Liver (tissue), 9 donors: Measurements from ENCODE around the gene RYR2. TPM values are rescaled to one million over a fixed set of nuclear protein-coding genes. Genes with fewer than 3 reads are reported as not detected.

Experiments
- DNase-seq: peaks from one replicate; pipeline ENCODE4 v3.0.0-alpha.2; 2017; ENCODE audit warnings: low spot score
- H3K27ac ChIP-seq, 2 donors: one replicate each; pipeline ENCODE4 v1.7.0; 2013; ENCODE audit warnings: inconsistent platforms in 2 of 2, low read length in 2 of 2, control low read depth in 1 of 2, low read depth in 1 of 2, mild to moderate bottlenecking in 1 of 2
- H3K27me3 ChIP-seq, 4 donors: one replicate each; pipeline versions ENCODE4 v1.6.1 to v1.7.0; 2013; ENCODE audit warnings: low read length in 3 of 4, inconsistent platforms in 1 of 4, mild to moderate bottlenecking in 1 of 4, moderate library complexity in 1 of 4; ENCODE audit not compliant: control insufficient read depth in 4 of 4, insufficient read depth in 4 of 4
- H3K36me3 ChIP-seq, 4 donors: one replicate each; pipeline versions ENCODE4 v1.6.1 to v1.7.0; 2013; ENCODE audit warnings: low read length in 3 of 4, mild to moderate bottlenecking in 3 of 4, low read depth in 1 of 4, moderate library complexity in 1 of 4; ENCODE audit not compliant: control insufficient read depth in 4 of 4, insufficient read depth in 3 of 4
- H3K4me1 ChIP-seq, 4 donors: one replicate each; pipeline versions ENCODE4 v1.6.1 to v1.7.0; 2013; ENCODE audit warnings: low read length in 3 of 4, mild to moderate bottlenecking in 3 of 4, moderate library complexity in 1 of 4; ENCODE audit not compliant: control insufficient read depth in 4 of 4, insufficient read depth in 4 of 4
- H3K4me3 ChIP-seq, 3 donors: one replicate each; pipeline versions ENCODE4 v1.6.1 to v1.7.0; 2013; ENCODE audit warnings: low read length in 3 of 3, control low read depth in 1 of 3, low read depth in 1 of 3, mild to moderate bottlenecking in 1 of 3
- H3K9ac ChIP-seq, 2 donors: one replicate each; pipeline ENCODE4 v1.7.0; 2013; ENCODE audit warnings: low read length in 2 of 2, mild to moderate bottlenecking in 2 of 2, moderate library complexity in 2 of 2, control low read depth in 1 of 2, low read depth in 1 of 2
- H3K9me3 ChIP-seq, 4 donors: one replicate each; pipeline versions ENCODE4 v1.6.1 to v1.7.0; 2013; ENCODE audit warnings: low read length in 3 of 4; ENCODE audit not compliant: control insufficient read depth in 4 of 4
- ATF3 ChIP-seq: IDR thresholded peaks from 2 replicates; pipeline ENCODE4 v1.6.1; 2016; ENCODE audit warnings: antibody characterized with exemption
- CTCF ChIP-seq: fragments of 150-350 bp; IDR thresholded peaks from 2 replicates; pipeline ENCODE4 v1.5.1; 2017; ENCODE audit warnings: improper control_type of control experiment, low read depth, low read length; ENCODE audit not compliant: missing input control
- EGR1 ChIP-seq, 2 donors: IDR thresholded peaks; 2 replicates each; pipeline ENCODE4 v1.6.1; 2016 to 2018; ENCODE audit warnings: antibody characterized with exemption in 2 of 2, low read depth in 2 of 2
- FOXA1 ChIP-seq: IDR thresholded peaks from 2 replicates; pipeline ENCODE4 v1.6.1; 2016; ENCODE audit warnings: antibody characterized with exemption
- FOXA2 ChIP-seq: IDR thresholded peaks from 2 replicates; pipeline ENCODE4 v1.6.1; 2016; ENCODE audit warnings: antibody characterized with exemption
- GABPA ChIP-seq, 2 donors: IDR thresholded peaks in 1 of 2; conservative IDR thresholded peaks in 1 of 2; 2 replicates each; pipeline ENCODE4 v1.6.1; 2016; ENCODE audit warnings: antibody characterized with exemption in 2 of 2, mild to moderate bottlenecking in 1 of 2, moderate library complexity in 1 of 2
- HNF4A ChIP-seq, 2 donors: conservative IDR thresholded peaks; 2 replicates each; pipeline ENCODE4 v1.6.1; 2016; ENCODE audit warnings: antibody characterized with exemption in 2 of 2, mild to moderate bottlenecking in 2 of 2
- HNF4G ChIP-seq: IDR thresholded peaks from 2 replicates; pipeline ENCODE4 v1.6.1; 2016; ENCODE audit warnings: antibody characterized with exemption
- JUND ChIP-seq, 2 donors: IDR thresholded peaks; 2 replicates each; pipeline ENCODE4 v1.6.1; 2016; ENCODE audit warnings: antibody characterized with exemption in 2 of 2
- MAX ChIP-seq: IDR thresholded peaks from 2 replicates; pipeline ENCODE4 v1.6.1; 2016; ENCODE audit warnings: antibody characterized with exemption
- NR2F2 ChIP-seq: IDR thresholded peaks from 2 replicates; pipeline ENCODE4 v1.6.1; 2016; ENCODE audit warnings: antibody characterized with exemption
- RAD21 ChIP-seq, 2 donors: IDR thresholded peaks; 2 replicates each; pipeline ENCODE4 v1.6.1; 2016; ENCODE audit warnings: antibody characterized with exemption in 2 of 2, mild to moderate bottlenecking in 2 of 2
- RXRA ChIP-seq, 2 donors: IDR thresholded peaks; 2 replicates each; pipeline ENCODE4 v1.6.1; 2017 to 2018; ENCODE audit warnings: antibody characterized with exemption in 2 of 2, mild to moderate bottlenecking in 1 of 2
- SP1 ChIP-seq: IDR thresholded peaks from 2 replicates; pipeline ENCODE4 v1.6.1; 2018; ENCODE audit warnings: antibody characterized with exemption, mild to moderate bottlenecking
- TAF1 ChIP-seq: conservative IDR thresholded peaks from 2 replicates; pipeline ENCODE4 v1.6.1; 2016; ENCODE audit warnings: antibody characterized with exemption, mild to moderate bottlenecking
- YY1 ChIP-seq: IDR thresholded peaks from 2 replicates; pipeline ENCODE4 v1.6.1; 2016; ENCODE audit warnings: antibody characterized with exemption, mild to moderate bottlenecking
- WGBS: extraction: QIAGEN DNeasy Blood & Tissue Kit; methylation state at CpG from one replicate; pipeline ENCODE4 v1.1.7; 2013; 5-methylcytosine and 5-hydroxymethylcytosine counted together
- polyA plus RNA-seq, 2 donors: library from polyadenylated mRNA; stranded (reverse) in 1 of 2; unstranded in 1 of 2; fragments of 200-250 nt in 1 of 2; fragments of >200 nt in 1 of 2; fragmentation: Nextera tagmentation in 1 of 2; extraction: Ambion mirVana in 1 of 2; gene quantifications; one replicate each; pipeline versions ENCODE4 v1.2.1 to v1.2.3, GENCODE V29; 2013 to 2015
- total RNA-seq, 2 donors: library from RNA; depleted of rRNA; stranded (reverse); fragments of >200 nt; gene quantifications; one replicate each; pipeline ENCODE4 v1.2.3, GENCODE V29; 2014
- TF ChIP-seq, protein P1 (sequence below): IDR thresholded peaks from 2 replicates; pipeline ENCODE4 v1.6.1; 2016; ENCODE audit warnings: antibody characterized with exemption, mild to moderate bottlenecking
- TF ChIP-seq, protein P2 (sequence below): IDR thresholded peaks from 2 replicates; pipeline ENCODE4 v1.6.1; 2016; ENCODE audit warnings: antibody characterized with exemption
- donor health status: healthy.
- donor health status: healthy.
- donor health status: healthy.
- donor health status: healthy.
- donor health status: healthy.

The RYR2 gene
- total and polyA plus RNA-seq, 4 donors: 0.06 to 0.75 (median 0.31) TPM

- TF ChIP-seq, protein P1, sequence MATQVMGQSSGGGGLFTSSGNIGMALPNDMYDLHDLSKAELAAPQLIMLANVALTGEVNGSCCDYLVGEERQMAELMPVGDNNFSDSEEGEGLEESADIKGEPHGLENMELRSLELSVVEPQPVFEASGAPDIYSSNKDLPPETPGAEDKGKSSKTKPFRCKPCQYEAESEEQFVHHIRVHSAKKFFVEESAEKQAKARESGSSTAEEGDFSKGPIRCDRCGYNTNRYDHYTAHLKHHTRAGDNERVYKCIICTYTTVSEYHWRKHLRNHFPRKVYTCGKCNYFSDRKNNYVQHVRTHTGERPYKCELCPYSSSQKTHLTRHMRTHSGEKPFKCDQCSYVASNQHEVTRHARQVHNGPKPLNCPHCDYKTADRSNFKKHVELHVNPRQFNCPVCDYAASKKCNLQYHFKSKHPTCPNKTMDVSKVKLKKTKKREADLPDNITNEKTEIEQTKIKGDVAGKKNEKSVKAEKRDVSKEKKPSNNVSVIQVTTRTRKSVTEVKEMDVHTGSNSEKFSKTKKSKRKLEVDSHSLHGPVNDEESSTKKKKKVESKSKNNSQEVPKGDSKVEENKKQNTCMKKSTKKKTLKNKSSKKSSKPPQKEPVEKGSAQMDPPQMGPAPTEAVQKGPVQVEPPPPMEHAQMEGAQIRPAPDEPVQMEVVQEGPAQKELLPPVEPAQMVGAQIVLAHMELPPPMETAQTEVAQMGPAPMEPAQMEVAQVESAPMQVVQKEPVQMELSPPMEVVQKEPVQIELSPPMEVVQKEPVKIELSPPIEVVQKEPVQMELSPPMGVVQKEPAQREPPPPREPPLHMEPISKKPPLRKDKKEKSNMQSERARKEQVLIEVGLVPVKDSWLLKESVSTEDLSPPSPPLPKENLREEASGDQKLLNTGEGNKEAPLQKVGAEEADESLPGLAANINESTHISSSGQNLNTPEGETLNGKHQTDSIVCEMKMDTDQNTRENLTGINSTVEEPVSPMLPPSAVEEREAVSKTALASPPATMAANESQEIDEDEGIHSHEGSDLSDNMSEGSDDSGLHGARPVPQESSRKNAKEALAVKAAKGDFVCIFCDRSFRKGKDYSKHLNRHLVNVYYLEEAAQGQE: no peak
- TF ChIP-seq TAF1: no peak
- TF ChIP-seq HNF4A (conservative IDR thresholded peaks at IDR 0.05): no peak
- no peak for TF ChIP-seq FOXA2
- no peak for TF ChIP-seq RXRA (IDR thresholded peaks at IDR 0.05)
- no peak for TF ChIP-seq MAX
- no peak for TF ChIP-seq FOXA1
- TF ChIP-seq CTCF: no peak
- no peak for TF ChIP-seq HNF4G
- no peak for TF ChIP-seq YY1
- no peak for TF ChIP-seq JUND (IDR thresholded peaks at IDR 0.05)
- no peak for TF ChIP-seq EGR1 (IDR thresholded peaks at IDR 0.05; ENCODE audit: low read depth in 2 of 2)
- TF ChIP-seq NR2F2: no peak
- no peak for TF ChIP-seq RAD21 (IDR thresholded peaks at IDR 0.05)
- TF ChIP-seq, protein P2, sequence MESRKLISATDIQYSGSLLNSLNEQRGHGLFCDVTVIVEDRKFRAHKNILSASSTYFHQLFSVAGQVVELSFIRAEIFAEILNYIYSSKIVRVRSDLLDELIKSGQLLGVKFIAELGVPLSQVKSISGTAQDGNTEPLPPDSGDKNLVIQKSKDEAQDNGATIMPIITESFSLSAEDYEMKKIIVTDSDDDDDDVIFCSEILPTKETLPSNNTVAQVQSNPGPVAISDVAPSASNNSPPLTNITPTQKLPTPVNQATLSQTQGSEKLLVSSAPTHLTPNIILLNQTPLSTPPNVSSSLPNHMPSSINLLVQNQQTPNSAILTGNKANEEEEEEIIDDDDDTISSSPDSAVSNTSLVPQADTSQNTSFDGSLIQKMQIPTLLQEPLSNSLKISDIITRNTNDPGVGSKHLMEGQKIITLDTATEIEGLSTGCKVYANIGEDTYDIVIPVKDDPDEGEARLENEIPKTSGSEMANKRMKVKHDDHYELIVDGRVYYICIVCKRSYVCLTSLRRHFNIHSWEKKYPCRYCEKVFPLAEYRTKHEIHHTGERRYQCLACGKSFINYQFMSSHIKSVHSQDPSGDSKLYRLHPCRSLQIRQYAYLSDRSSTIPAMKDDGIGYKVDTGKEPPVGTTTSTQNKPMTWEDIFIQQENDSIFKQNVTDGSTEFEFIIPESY: no peak
- TF ChIP-seq ATF3: no peak
- no peak for TF ChIP-seq SP1
- TF ChIP-seq GABPA (IDR thresholded peaks at IDR 0.05 in 1 of 2, conservative IDR thresholded peaks at IDR 0.05 in 1 of 2): no peak
- H3K27me3 ChIP-seq: no peaks in the 10 kb centered on the region
- no peak overlapping the region for H3K27ac ChIP-seq
- no peaks in the 10 kb centered on the region for H3K4me1 ChIP-seq
- H3K9me3 ChIP-seq: no peaks in the 10 kb centered on the region
- H3K9ac ChIP-seq: no peak overlapping the region
- no peaks in the 10 kb centered on the region for H3K36me3 ChIP-seq
- DNase-seq: no peak
- no peak overlapping the region for H3K4me3 ChIP-seq
- WGBS: 94% methylated on average over 11 of the region's 11 CpGs
Measured at GRCh38 chr1:237786066-237786719, 744.2 kb downstream of the RYR2 start.
